HG03039 (cell line): ENCODE data around the gene MYCL.
A peak's percentile ranks its signal among the peaks of the same experiment; 100 is the strongest.

Source experiments
- ATAC-seq: cut with Tn5 transposase; IDR thresholded peaks from one replicate; pipeline ENCODE4 v1.9.1; 2021; ENCODE audit warnings: mild to moderate bottlenecking, moderate library complexity; ENCODE audit not compliant: unreplicated experiment

Gene MYCL

DNA sequence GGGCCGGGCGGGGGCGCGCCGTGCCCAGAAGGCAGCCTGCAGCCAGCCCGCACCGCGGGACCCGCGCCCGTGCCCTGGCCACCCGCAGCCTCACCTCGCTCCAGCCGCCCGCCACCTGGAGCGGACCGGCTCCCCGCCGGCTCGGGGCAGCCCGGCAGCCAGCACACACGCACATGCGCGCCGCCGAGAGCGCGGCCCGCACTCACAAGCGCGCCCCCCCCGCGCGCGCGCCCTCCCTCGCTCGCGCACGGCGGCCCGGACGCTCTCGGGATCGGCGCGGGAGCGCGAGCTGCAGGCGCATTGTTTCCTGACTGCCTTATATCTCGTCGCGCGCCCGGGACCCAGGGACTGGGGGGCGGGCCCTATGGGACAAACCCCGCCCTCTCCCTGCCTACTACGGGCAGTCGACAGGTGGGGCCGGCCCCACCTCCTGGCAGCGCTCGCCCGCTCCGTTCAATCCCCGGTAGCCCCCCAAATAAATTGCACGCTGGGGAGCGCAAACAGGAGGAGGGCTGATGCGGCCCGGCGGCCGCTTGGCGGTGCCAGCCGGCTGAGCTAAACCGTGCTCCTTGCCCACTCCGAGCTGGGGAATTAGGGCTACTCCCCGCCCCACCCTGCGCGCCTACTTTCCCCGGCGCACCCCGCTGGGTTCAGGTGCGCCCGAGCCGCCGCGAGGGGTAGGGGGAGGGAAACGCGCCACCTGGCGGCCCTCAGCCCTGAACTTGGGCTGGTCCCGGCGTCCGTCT is at the start of gene MYCL:
TSS of gene MYCL (minus strand) at position 204 of the 746 bp plus-strand sequence. CDS start 483 bp downstream, outside the sequence.
- peak; percentile 67 for ATAC-seq

DNA sequence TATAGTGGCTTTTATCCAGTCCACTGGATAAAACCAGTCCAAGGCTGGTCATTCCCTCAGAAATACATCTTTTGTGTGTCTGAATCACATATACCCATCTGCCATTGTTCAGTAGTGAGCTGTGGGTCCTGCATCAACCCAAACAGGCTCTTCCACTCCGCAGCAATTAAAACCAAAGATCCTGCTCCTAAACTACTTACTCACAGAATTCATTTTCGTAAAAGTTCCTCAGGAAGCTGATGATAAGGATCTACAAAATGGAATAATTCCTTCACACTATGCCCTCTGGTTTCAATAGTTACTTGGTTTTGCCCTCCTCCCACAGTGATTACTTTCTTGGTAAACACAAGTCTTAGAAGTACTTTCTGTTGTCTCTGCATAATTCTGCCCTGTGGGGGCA is 48.2 kb upstream of the MYCL start:
- ATAC-seq: no peak

GRCh38 chr1:39947260-39947659 is 45.5 kb upstream of the MYCL start:
- no peak for ATAC-seq

- no peak for ATAC-seq
Measured at GRCh38 chr1:39946216-39946615, 44.5 kb upstream of the MYCL start.

GRCh38 chr1:39944410-39945112 is 42.8 kb upstream of the MYCL start:
- ATAC-seq: no peak

DNA sequence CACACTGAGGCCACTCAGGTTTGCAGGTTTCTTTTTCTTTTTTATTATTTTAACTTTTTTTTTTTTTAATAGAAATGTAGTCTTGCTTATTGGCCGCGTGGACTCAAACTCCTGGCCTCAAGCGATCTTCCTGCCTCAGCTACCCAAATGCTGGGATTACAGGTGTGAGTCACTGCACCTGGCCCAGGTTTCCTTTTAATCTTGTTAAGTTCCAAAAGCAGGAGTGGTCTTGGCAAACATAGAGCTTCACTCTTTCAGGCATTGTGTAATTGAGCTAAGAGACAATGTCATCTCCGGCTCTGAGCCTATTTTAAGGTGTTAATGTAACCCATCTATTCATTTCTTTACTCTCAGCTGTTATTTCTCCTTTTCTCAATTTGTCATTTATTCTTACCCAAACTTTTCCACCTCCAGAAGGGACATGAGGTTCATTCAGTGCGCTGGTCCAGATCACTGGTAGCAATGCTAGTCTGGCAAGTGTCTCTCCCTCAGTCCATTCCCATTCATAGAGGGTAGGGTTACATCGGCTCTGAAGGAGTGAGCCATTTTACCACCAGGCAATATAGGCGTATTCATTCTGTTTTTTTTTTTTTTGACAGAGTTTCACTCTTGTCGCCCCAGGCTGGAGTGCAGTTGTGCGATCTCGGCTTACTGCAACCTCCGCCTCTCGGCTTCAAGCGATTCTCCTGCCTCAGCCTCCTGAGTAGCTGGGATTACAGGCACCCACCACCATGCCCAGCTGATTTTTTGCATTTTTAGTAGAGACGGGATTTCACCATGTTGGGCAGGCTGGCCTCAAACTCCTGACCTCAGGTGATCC is 42.0 kb upstream of the MYCL start:
- ATAC-seq: no peak

GRCh38 chr1:39940980-39941871 is 39.5 kb upstream of the MYCL start:
- no peak for ATAC-seq

DNA sequence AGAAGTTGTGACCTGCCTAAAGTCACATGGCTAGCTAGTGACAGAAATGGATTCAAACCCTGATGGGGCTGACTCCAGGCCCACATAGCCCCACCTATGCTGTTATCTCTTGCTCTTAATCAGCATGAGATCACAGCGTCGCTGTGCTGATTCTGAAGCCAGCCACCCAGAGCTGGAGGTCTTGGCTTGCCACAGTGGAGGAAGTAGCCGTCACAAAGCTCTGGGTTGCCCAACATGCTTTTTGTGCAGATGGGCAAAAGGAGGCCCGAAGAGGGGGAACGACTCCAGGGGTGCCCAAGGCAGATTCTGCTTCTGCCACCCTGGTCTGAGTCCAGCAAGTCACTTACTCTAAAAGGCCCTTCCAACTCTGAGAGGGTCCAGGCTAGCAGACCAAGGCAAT is 38.5 kb upstream of the MYCL start:
- no peak for ATAC-seq

DNA sequence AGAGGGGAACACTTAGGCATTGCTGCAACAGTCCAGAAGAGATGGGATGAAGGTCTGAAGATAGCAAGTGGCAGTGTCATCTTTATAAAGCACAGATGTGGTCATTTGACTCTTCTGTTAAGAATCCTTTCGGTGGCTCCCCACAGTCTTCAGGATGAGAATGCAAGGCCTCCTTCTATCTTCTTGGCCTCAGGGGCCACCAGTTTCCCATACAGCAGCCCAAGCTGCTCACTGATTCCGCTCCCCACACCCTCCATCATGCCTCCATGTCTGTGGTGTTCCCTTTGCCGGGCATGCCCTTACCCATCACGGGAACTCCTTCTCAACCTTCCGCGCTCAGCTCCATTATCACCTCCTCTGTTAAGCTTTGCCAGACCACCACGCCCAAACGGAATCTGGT is 37.1 kb upstream of the MYCL start:
- no peak for ATAC-seq

DNA sequence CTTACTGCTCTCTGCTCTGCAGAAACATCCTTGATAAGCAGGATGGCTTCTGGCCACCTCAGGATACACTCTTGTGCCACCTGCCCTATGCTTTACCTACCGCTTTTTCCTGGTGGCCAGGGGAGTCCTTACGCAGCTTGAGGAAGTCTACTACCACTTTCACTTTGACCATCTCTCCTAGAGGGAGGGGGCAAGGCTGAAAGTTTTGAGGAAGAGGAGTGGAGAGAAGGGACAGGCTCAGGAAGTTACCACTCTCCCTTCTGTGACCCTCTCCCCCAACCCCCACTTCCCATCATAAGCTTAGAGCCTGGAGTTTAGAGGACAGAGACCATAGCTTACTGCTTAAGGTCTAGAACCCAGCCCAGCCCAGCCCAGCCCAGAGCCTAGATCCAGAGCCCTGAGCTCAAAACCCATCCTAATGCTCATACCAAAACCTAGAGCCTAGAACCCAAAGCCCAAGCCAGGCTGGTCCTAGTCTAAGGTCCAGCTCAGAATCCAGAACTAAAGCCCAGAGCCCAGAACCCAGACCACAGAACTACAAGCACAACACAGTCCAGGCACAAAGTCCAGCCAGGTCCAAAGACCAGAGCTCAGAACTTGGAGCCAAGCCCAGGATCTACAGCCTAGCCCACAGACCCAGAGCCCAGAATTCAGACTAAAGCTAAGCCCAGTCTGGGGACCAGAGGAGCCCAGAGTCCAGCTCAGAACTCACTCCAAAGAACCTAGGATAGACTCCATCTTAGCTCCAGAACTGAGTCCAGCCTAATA is 35.2 kb upstream of the MYCL start:
- no peak for ATAC-seq

DNA sequence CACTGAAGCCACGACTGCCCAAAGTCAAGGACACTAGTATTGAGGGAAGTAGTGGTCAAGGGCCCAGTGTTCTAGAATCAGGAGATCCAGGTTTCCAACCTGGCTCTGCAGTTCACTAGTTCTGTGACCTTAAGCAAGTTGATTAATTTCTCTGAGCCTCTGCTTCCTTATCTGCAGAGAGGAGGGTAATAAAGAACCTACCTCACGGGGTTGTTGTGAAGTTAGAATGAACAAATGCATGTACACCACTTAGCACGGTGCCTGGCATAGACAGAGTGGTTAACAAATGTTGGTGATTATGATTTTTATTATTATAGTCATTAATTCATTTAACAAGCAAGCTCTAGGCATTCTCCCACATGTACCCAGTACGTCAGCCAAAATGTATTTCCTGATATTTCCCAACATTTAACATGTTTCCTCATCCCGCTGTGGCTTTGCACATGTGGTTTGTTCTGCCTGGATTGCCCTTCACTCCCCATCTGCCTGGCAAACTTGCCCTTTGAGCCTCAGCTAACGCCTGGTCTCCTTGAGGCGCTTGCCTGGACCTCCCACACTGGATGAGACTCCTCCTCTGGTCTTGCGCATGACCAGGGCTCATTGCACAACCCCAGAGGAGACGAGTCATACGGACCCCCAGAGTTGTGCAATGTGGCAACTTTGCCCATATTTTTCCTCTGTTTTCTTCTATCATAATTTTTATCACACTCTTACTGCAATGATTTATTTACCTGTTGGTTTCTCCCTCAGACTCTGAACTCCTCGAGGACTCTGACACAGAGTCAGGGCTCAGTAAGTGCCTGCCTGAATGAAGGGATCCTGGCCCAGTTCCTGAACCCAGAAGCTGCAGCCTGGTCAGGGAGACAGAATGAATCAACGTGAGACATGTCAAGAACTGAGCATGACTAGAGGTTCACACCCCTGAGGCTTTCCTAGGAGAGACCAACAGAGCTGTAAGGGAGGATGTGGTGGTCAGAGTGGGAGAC is 32.5 kb upstream of the MYCL start:
- no peak for ATAC-seq

GRCh38 chr1:39928809-39929587 is 27.3 kb upstream of the MYCL start:
- no peak for ATAC-seq

GRCh38 chr1:39927538-39927937 is 25.8 kb upstream of the MYCL start:
- ATAC-seq: no peak

DNA sequence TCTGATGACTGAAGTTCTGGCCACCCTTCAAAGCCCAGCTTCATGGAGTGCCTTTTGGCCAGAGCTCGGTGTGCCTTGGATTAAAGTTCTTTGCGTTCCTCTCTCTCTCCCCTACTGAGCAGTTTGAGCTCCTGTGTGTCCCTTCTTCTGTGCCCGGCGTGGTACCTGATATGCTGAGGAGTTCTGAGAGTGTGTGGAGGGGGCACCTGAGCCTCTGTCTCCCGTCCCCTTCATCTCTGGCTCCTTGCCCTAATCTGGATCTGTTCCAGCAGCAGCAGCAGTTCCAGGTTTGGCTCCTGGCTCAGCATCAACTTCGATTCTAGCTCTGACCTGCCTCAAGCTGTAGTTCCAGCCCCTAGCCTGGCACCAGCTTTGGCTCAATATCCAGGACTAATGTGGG is 25.1 kb upstream of the MYCL start:
- ATAC-seq: no peak

DNA sequence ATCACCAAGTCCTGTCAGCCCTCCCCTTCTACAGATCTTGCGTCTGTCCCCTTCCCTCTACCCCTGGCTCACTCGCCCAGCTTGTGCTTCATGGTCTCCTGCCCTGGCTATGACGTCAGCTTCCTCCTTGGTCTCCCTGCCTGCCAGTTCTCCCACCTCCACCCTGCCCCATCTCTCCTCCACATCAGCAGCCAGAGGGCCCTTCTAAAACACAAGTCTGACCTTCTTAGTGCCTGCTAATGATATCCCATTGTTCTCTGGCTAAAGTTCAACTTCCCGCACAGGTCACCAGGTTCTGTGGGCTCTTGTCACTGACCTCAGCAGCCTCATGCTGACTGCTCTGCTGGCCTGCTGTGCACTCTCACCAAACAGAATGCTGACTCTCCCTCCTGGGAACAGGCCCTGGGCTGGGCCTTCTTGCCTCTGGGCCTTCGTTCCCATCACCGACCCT is 24.7 kb upstream of the MYCL start:
- no peak for ATAC-seq

- ATAC-seq: no peak
Measured at GRCh38 chr1:39925721-39926342, 24.1 kb upstream of the MYCL start.

DNA sequence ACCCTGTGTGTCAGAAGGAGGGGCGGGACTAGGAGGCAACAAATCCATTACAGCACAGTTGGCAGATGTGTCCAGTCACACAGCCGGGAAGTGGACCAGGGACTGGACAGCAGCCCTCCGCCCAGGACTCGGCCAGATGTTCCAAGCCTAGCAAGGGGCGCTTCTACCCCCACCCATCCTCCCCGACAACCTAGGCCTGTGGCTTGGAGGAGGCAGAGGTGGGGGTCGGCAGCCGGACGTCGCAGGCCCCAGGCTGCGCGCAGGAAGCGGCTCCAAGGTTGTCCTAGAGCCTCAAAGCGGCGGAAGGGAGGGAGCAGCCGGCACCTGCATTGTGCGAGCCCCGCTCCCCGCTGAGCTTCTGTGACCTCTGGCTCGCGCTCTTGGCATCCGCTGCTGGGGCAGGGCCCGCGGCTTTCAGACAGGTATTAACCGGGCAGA is 20.6 kb upstream of the MYCL start:
- ATAC-seq: no peak
